Measurements from ENCODE around the gene COL8A2. TPM values are rescaled to one million over a fixed set of nuclear protein-coding genes. Genes with fewer than 3 reads are reported as not detected.

Gene COL8A2
- total and polyA plus RNA-seq, 8 donors = 0.43 to 8.4 (median 0.96) TPM

GRCh38 chr1:36091141-36091540, 33.9 kb downstream of the COL8A2 start:
- no peak overlapping the region for H3K27ac ChIP-seq
- no peaks in the 10 kb centered on the region for H3K27me3 ChIP-seq
- DNase-seq (no peak), ATAC-seq (no peak)
- no peaks in the 10 kb centered on the region for H3K9me3 ChIP-seq
- peaks cover 11 to 53% of the 10 kb centered on the region in 2 donors for H3K4me1 ChIP-seq
- TF ChIP-seq CTCF (IDR thresholded peaks at IDR 0.05) = no peak
- no peak overlapping the region for H3K4me3 ChIP-seq
- intact Hi-C loops (cut with DNase I) = no loop called here
- peaks cover 4 to 54% of the 10 kb centered on the region in 2 donors for H3K36me3 ChIP-seq

- ATAC-seq = peak; percentile 29
- Histone ChIP-seq H3K4me1 (peaks cover 4 to 40% of the 10 kb centered on the region in 2 donors), H3K36me3 (peaks cover 4 to 39% of the 10 kb centered on the region in 2 donors), H3K27ac (peak overlapping the region; percentile 89 to 92), H3K27me3 (peaks cover 0 to 7% of the 10 kb centered on the region in 2 donors), H3K4me3 (peak overlapping the region; percentile 93 to 99), H3K9me3 (no peaks in the 10 kb centered on the region)
- intact Hi-C loops (cut with DNase I) = no loop called here
- DNase-seq = peak in 1 of 4 donors; percentile 72
- TF ChIP-seq CTCF (IDR thresholded peaks at IDR 0.05) = no peak
These were observed 35.5 kb downstream of the COL8A2 start for GRCh38 chr1:36089393-36090121.

- TF ChIP-seq CTCF (IDR thresholded peaks at IDR 0.05) = peak; percentile 99
- Histone ChIP-seq H3K36me3 (peaks cover 4 to 31% of the 10 kb centered on the region in 2 donors), H3K4me1 (peaks cover 4 to 42% of the 10 kb centered on the region in 2 donors), H3K27ac (peak within 1 kb of the TSS; percentile 89 to 92), H3K4me3 (peak within 1 kb of the TSS; percentile 93 to 99), H3K9me3 (no peaks in the 10 kb centered on the region), H3K27me3 (peaks cover 0 to 15% of the 10 kb centered on the region in 2 donors)
- DNase-seq = peak; percentile 87 to 97 (median 93)
- ATAC-seq = peak; percentile 93
- intact Hi-C loops (cut with DNase I) = no loop called here
These were observed 36.2 kb downstream of the COL8A2 start, which contains the start of gene ADPRS for GRCh38 chr1:36088577-36089392. Gene ADPRS, plus strand, starts transcription at chr1:36088892. Its CDS starts 13 bp downstream, at chr1:36088905.

GRCh38 chr1:36088265-36088576, 36.8 kb downstream of the COL8A2 start:
- TF ChIP-seq CTCF (IDR thresholded peaks at IDR 0.05) = no peak
- intact Hi-C loops (cut with DNase I) = no loop called here
- H3K27ac ChIP-seq = peak overlapping the region; percentile 89 to 92
- peaks cover 4 to 39% of the 10 kb centered on the region in 2 donors for H3K4me1 ChIP-seq
- ATAC-seq (peak; percentile 1), DNase-seq (no peak)
- peaks cover 0 to 21% of the 10 kb centered on the region in 2 donors for H3K27me3 ChIP-seq
- H3K9me3 ChIP-seq = no peaks in the 10 kb centered on the region
- H3K4me3 ChIP-seq = peak overlapping the region; percentile 93 to 99
- H3K36me3 ChIP-seq = peaks cover 4 to 25% of the 10 kb centered on the region in 2 donors
